ENCODE data around the gene DDX41.

DDX41 gene

GRCh38 chr5:177513500-177513899, 3.3 kb downstream of the DDX41 start:
- no peak for DNase-seq (ENCODE audit: low read depth in 2 of 2)

DNA sequence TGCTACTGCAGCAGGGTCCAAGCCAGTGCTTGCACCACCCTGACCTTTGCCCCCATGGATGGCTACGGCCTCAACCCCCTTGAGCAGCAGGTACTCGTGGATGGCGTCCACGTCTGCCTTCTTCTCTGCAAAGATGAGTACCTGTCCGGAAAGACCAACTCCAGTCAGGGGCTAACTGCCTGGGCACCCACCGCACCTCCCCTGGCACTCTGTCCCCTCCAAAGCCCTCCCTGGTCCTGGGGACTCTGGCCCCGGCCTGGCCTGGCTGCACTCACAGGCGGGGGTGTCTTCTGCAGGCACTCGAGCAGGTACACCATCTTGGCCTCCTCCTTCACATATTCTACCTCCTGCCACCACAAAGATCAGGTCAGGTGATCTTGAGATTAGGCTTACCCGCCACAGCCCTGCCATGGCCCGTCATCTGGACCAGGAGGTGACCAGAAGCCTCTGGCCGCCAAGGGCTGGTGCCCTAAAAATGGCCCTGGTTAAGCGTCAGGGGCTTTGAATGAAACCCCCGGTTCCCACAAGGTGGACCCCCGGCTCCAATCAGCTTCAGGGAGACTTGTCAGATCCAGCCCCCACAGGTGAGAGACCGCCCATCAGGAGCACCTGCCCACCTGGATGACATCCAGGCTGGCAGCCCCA, 3.9 kb downstream of the DDX41 start:
- DNase-seq (ENCODE audit: low read depth in 2 of 2), result no peak

GRCh38 chr5:177511796-177512675, 4.7 kb downstream of the DDX41 start:
- DNase-seq (ENCODE audit: low read depth in 2 of 2), result no peak

GRCh38 chr5:177511181-177511580, 5.6 kb downstream of the DDX41 start:
- DNase-seq (ENCODE audit: low read depth in 2 of 2), result no peak

DNA sequence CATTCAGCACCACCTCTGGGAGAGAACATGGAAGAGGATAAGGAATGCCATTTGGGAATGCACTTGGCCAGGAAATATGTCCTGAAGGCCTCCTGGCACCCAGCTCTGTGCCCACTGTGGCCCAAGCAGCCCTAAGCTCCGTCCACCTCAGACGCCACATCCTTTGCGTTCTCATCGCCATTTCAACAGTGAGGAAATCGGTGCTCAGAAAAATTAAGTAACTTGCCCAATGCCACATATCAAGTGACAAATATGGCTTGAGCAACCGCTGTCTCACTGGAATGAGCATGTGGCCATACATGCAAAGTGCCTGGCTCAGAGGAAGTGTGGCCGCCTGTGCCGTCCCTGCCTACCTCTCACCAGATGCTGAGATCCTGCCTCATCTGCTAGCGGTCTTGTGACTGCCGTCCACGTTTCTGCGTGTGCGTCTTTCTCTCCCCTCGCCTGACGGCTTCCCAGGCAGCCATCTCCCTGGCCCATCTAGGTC, 6.2 kb downstream of the DDX41 start:
- no peak for DNase-seq (ENCODE audit: low read depth in 2 of 2)

DNA sequence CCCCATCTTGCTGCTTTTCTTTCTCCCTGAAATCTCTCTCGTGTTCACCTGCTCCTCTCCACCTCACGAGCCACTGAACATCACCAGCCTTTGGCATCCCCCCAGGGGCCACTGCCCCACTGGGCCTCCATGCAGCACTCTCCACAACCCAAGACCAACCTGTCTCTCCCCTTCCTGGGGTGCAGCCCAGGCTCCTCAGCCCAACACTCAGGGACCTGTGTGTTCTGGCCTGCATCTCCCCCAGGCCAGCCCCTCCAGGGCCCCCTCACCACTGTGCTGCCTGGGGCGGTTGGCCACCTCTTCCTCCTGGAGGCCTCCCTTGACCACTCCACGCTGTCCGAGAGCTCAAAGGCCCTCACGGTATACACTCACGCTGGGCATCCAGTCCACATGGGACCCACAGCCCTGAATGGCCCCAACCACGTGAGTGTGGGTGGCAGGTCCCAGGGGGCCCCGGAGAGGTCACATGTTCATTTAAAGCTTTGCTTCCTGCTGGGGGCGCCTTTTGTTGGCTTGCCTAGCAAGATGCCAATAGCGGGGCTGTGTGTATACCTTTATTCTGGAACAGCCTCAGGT, 6.7 kb downstream of the DDX41 start:
- DNase-seq (ENCODE audit: low read depth in 2 of 2), result no peak

GRCh38 chr5:177509381-177509951, 7.3 kb downstream of the DDX41 start, which contains the start of gene DOK3:
TSS of gene DOK3 (minus strand) at chr5:177509826. CDS start at chr5:177509540, 286 bp downstream.
- no peak for DNase-seq (ENCODE audit: low read depth in 2 of 2)

DNA sequence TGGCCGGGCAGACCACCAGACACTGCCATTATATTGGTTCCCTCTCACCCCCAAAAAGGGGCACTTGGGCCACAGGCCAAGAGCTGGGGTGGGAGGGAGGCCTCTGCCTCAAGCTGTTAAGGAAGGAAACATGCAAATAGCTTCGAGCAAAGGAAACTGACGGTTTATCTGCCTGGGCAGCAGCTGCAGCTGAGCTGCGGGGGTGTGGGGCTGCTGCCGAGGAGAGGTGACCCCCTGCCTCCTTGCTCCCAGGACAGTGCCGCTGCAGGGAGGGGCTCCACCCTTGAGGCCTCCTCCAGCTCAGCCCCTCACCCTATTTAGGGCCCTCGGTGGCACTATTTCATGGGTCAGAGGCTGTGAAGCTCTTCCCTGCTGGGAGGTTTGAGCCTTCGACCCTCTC, 7.9 kb downstream of the DDX41 start:
- no peak for DNase-seq (ENCODE audit: low read depth in 2 of 2)

DNA sequence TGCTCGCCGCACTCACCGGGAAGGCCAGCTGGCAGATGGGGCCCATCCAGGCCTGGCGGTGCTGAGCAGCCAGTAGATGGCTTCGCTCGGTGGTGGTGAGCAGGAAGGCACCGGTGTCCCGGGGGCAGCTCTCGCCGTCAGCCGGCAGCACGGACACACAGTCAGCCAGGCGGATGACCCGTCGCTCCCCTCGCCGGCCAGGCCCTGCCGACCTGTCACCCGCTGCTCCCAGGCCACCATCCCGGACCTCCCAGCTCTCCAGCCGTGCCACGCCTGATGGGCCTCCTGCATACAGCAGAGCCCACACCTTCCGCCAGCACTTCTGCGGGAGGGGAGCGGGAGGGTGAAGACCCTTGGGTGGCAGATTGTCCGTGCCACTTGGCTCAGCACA, 8.5 kb downstream of the DDX41 start:
- no peak for DNase-seq (ENCODE audit: low read depth in 2 of 2)

- no peak for DNase-seq (ENCODE audit: low read depth in 2 of 2)
Measured at GRCh38 chr5:177507596-177508220, 9.1 kb downstream of the DDX41 start.

DNA sequence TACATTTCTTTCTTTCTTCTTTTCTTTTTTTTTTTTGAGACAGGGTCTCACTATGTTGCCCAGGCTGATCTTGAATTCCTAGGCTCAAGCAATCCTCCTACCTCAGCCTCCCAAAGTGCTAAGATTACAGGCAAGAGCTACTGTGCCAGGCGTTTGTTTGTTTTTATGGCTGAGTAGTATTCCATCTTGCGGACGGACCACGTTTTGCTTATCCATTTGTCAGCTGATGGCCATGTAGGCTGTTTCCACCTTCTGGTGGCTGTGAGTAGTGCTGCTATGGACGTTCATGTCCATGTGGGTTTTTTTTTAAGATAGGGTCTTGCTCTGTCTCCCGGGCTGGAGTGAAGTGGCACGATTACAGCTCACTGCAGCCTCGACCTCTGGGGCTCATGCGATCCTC, 9.6 kb downstream of the DDX41 start:
- DNase-seq (ENCODE audit: low read depth in 2 of 2), result no peak

- no peak for DNase-seq (ENCODE audit: low read depth in 2 of 2)
Measured at GRCh38 chr5:177505075-177505474, 11.7 kb downstream of the DDX41 start.

GRCh38 chr5:177504086-177505056, 12.4 kb downstream of the DDX41 start:
- DNase-seq (ENCODE audit: low read depth in 2 of 2), result no peak

DNA sequence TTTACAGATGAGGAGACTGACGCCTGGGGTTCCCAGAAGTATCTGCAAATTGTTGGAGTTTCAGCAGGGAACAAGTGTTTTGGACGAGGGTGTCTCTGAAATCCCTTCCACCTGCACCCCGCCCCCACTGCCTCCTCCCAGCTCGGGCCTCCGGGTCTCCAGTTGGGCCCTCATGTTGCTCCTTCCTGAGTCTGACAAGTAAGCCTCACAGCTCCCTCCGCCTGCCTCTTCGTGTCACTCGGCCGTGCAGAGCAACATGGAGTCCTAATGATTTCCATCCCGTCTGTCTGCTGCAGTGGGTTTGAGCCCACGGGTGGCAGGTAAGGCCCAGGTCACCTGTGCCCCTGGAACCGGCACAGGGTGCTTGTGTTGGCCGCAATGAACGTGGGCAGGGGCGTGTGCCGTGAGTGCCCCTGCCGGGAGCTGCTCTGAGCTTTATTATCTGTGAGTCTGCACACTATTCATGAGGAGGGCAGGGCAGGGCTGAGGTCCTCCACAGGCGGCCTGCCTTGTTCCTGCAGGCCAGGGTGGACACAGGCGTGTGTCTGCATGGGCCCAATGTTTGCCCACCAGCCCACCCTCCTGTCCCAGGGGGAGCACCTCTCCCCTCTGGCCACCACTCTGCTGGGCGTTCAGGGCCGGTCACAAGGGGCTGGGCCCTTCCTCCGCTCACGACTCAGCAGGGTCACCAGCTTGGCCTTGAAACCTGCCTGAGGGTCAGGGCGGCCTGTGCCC, 13.2 kb downstream of the DDX41 start:
- no peak for DNase-seq (ENCODE audit: low read depth in 2 of 2)

DNA sequence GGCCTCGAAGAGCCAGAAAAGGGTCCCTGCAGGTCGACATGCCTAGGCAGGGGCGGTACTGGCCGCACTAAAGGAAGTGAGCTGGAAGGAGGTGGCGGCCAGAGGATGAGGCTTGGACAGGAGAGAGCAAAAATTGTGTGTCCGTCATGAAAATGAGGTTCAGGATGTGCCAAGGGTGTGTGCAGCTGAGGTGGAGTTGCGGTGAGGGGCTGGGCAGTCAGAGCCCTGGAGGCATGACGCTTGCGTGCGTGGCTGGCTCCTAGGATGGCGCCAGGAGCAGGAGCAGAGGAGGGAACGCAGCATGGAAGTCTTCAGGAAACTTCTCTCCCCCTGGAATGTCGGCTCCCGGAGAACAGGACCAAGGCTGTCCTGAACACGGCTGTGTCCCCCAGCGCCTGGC, 13.9 kb downstream of the DDX41 start:
- no peak for DNase-seq (ENCODE audit: low read depth in 2 of 2)

GRCh38 chr5:177501874-177502678, 14.7 kb downstream of the DDX41 start:
- DNase-seq (ENCODE audit: low read depth in 2 of 2), result no peak

DNA sequence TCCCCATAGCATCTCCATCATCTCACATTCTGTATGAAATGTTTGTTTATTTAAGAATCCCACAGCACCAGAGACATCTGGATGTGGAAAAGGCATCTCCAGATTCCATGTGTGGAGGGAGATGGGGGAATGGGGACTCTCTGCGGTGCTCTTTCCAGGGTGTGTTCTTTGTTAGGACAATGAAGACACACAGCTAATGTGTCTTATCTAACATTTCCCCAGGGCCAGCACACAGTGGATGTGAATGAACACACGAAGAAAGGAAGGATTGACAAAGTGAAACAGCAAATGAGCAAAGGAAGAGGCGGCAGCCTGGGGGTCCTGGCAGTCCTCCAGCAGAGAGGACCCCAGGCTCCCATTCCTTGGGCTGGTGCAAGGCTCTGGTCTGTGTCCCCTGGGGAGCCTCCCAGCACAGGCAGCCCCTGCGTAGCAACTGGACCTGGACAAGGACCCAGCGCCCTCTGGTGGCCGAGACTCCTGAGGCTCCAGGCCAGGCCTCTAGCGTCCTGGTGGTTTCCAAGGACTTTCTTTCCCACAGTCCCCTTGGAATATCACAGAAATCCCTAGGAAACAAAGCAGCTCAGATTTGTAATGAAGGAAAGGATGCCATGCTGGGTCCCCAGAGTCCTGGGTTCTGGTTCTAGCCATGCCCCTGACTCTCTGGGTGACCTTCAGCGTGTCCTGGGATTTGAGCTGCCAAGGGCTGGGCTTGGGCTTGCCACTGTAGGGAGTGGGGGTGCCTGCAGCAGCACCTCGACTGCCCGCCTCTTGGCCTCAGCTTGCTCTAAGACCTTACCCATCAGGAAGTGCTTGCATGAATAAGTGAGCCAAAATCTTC, 15.9 kb downstream of the DDX41 start:
- DNase-seq (ENCODE audit: low read depth in 2 of 2), result peak; percentile 65 to 73

GRCh38 chr5:177499842-177500241, 16.9 kb downstream of the DDX41 start:
- no peak for DNase-seq (ENCODE audit: low read depth in 2 of 2)

All from stimulated activated CD8-positive, alpha-beta memory T cell treated with anti-CD3 and anti-CD28 coated beads, Interleukin-15, amount 100 ng/mL, for 48 hours (primary cell).